Mesendoderm (in vitro differentiated cells): ENCODE measurements around the gene TRAPPC1. TPM values are rescaled to one million over a fixed set of nuclear protein-coding genes. Genes with fewer than 3 reads are reported as not detected.

ENCODE experiments used
- small RNA-seq: library from polyadenylated mRNA; stranded (forward); fragments of <200 nt; extraction: miRNeasy Mini kit (QIAGEN cat#:217004); gene quantifications from one replicate; pipeline ENCODE3, GENCODE V24; 2013; ENCODE audit not compliant: insufficient read depth

The TRAPPC1 gene

Small RNAs within 50 kb of the gene (small RNA-seq; reads per million reads assigned to genes)
- not detected for gene SCARNA21
